Measurements from ENCODE around the gene NUF2.

NUF2 gene

GRCh38 chr1:163296504-163297263 lies 25.1 kb upstream of the NUF2 start:
- TF ChIP-seq PPARA (CRISPR knock-in tag; IDR thresholded peaks at IDR 0.05; ENCODE audit: borderline replicate concordance) = no peak
- TF ChIP-seq CSDC2 (CRISPR knock-in tag; IDR thresholded peaks at IDR 0.05) = no peak
- TF ChIP-seq, protein P1, sequence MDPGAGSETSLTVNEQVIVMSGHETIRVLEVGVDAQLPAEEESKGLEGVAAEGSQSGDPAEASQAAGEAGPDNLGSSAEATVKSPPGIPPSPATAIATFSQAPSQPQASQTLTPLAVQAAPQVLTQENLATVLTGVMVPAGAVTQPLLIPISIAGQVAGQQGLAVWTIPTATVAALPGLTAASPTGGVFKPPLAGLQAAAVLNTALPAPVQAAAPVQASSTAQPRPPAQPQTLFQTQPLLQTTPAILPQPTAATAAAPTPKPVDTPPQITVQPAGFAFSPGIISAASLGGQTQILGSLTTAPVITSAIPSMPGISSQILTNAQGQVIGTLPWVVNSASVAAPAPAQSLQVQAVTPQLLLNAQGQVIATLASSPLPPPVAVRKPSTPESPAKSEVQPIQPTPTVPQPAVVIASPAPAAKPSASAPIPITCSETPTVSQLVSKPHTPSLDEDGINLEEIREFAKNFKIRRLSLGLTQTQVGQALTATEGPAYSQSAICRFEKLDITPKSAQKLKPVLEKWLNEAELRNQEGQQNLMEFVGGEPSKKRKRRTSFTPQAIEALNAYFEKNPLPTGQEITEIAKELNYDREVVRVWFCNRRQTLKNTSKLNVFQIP (CRISPR knock-in tag; IDR thresholded peaks at IDR 0.05; ENCODE audit: borderline replicate concordance, low read depth) = no peak
- no peak for TF ChIP-seq ZFP3 (CRISPR knock-in tag; IDR thresholded peaks at IDR 0.05)
- no peak for TF ChIP-seq ZNF8 (CRISPR knock-in tag; IDR thresholded peaks at IDR 0.05)
- no peak for TF ChIP-seq ZNF70 (CRISPR knock-in tag; IDR thresholded peaks at IDR 0.05)
- no peak for TF ChIP-seq GLIS3 (CRISPR knock-in tag; IDR thresholded peaks at IDR 0.05)
- TF ChIP-seq ESRRG (CRISPR knock-in tag; IDR thresholded peaks at IDR 0.05) = no peak
- no peak for TF ChIP-seq RARB (CRISPR knock-in tag; IDR thresholded peaks at IDR 0.05)
- no peak for TF ChIP-seq ISL1 (CRISPR knock-in tag; IDR thresholded peaks at IDR 0.05)
- TF ChIP-seq ZNF565 (CRISPR knock-in tag; conservative IDR thresholded peaks at IDR 0.05; ENCODE audit: low read depth) = no peak
- no peak for TF ChIP-seq SNAI2 (CRISPR knock-in tag; IDR thresholded peaks at IDR 0.05)
- TF ChIP-seq CSRNP3 (CRISPR knock-in tag; IDR thresholded peaks at IDR 0.05) = no peak
- TF ChIP-seq, protein P2, sequence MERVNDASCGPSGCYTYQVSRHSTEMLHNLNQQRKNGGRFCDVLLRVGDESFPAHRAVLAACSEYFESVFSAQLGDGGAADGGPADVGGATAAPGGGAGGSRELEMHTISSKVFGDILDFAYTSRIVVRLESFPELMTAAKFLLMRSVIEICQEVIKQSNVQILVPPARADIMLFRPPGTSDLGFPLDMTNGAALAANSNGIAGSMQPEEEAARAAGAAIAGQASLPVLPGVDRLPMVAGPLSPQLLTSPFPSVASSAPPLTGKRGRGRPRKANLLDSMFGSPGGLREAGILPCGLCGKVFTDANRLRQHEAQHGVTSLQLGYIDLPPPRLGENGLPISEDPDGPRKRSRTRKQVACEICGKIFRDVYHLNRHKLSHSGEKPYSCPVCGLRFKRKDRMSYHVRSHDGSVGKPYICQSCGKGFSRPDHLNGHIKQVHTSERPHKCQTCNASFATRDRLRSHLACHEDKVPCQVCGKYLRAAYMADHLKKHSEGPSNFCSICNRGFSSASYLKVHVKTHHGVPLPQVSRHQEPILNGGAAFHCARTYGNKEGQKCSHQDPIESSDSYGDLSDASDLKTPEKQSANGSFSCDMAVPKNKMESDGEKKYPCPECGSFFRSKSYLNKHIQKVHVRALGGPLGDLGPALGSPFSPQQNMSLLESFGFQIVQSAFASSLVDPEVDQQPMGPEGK (CRISPR knock-in tag; IDR thresholded peaks at IDR 0.05; ENCODE audit: borderline replicate concordance) = no peak
- TF ChIP-seq, protein P3, sequence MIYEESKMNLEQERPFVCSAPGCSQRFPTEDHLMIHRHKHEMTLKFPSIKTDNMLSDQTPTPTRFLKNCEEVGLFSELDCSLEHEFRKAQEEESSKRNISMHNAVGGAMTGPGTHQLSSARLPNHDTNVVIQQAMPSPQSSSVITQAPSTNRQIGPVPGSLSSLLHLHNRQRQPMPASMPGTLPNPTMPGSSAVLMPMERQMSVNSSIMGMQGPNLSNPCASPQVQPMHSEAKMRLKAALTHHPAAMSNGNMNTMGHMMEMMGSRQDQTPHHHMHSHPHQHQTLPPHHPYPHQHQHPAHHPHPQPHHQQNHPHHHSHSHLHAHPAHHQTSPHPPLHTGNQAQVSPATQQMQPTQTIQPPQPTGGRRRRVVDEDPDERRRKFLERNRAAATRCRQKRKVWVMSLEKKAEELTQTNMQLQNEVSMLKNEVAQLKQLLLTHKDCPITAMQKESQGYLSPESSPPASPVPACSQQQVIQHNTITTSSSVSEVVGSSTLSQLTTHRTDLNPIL (CRISPR knock-in tag; IDR thresholded peaks at IDR 0.05; ENCODE audit: low read depth) = no peak
- TF ChIP-seq OSR1 (CRISPR knock-in tag; IDR thresholded peaks at IDR 0.05) = no peak
- ATAC-seq = no peak

- ATAC-seq = no peak
- TF ChIP-seq TOX (CRISPR knock-in tag; IDR thresholded peaks at IDR 0.05; ENCODE audit: borderline replicate concordance) (no peak), OSR1 (CRISPR knock-in tag; IDR thresholded peaks at IDR 0.05) (no peak)
These were observed 23.4 kb upstream of the NUF2 start for GRCh38 chr1:163298365-163298764.

DNA sequence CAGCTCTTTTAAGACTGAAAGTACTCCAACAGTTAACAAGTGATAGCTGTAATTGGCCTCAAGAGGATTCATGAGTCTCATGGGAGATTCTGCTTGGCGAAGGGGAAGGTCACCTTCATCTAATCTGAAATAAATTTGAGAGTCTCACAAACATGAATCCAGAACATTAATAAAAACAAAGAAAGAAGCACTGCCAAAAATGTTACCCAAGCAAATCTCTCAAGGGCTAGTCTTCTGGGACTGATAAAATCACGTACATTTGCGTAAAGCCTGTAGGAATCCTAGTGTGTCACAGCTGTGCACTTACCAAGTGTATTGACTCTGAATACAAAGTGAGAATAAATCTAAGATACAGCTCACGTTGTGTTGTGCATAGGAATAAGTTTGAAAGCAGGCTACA lies 21.2 kb upstream of the NUF2 start:
- ATAC-seq = no peak
- no peak for TF ChIP-seq ZNF565 (CRISPR knock-in tag; conservative IDR thresholded peaks at IDR 0.05; ENCODE audit: low read depth)
- TF ChIP-seq ZNF70 (CRISPR knock-in tag; IDR thresholded peaks at IDR 0.05) = no peak
- TF ChIP-seq, protein P2 (CRISPR knock-in tag; IDR thresholded peaks at IDR 0.05; ENCODE audit: borderline replicate concordance) = no peak
- no peak for TF ChIP-seq RARB (CRISPR knock-in tag; IDR thresholded peaks at IDR 0.05)
- TF ChIP-seq OSR1 (CRISPR knock-in tag; IDR thresholded peaks at IDR 0.05) = no peak
- no peak for TF ChIP-seq ARNTL (CRISPR knock-in tag; IDR thresholded peaks at IDR 0.05; ENCODE audit: borderline replicate concordance, low read depth)
- no peak for TF ChIP-seq ISL1 (CRISPR knock-in tag; IDR thresholded peaks at IDR 0.05)
- no peak for TF ChIP-seq ZC3H10 (CRISPR knock-in tag; IDR thresholded peaks at IDR 0.05)
- TF ChIP-seq CSDC2 (CRISPR knock-in tag; IDR thresholded peaks at IDR 0.05) = no peak
- no peak for TF ChIP-seq ESRRG (CRISPR knock-in tag; IDR thresholded peaks at IDR 0.05)
- no peak for TF ChIP-seq ZFP3 (CRISPR knock-in tag; IDR thresholded peaks at IDR 0.05)
- TF ChIP-seq TCF4 (CRISPR knock-in tag; IDR thresholded peaks at IDR 0.05; ENCODE audit: borderline replicate concordance) = no peak
- no peak for TF ChIP-seq CSRNP3 (CRISPR knock-in tag; IDR thresholded peaks at IDR 0.05)
- TF ChIP-seq ZNF8 (CRISPR knock-in tag; IDR thresholded peaks at IDR 0.05) = no peak
- no peak for TF ChIP-seq GLIS3 (CRISPR knock-in tag; IDR thresholded peaks at IDR 0.05)
- no peak for TF ChIP-seq PPARA (CRISPR knock-in tag; IDR thresholded peaks at IDR 0.05; ENCODE audit: borderline replicate concordance)
- no peak for TF ChIP-seq TSHZ2 (CRISPR knock-in tag; IDR thresholded peaks at IDR 0.05)
- TF ChIP-seq, protein P3 (CRISPR knock-in tag; IDR thresholded peaks at IDR 0.05; ENCODE audit: low read depth) = no peak
- TF ChIP-seq TOX (CRISPR knock-in tag; IDR thresholded peaks at IDR 0.05; ENCODE audit: borderline replicate concordance) = no peak

Data from SK-N-SH treated with all-trans-retinoic acid at 6 μM for 48 hours (cell line).